CD14-positive monocyte (primary cell): ENCODE results near the gene EZH1. TPM values are rescaled to one million over a fixed set of nuclear protein-coding genes. Genes with fewer than 3 reads are reported as not detected.

Experiments
- DNase-seq, 3 donors: peaks; one replicate each; pipeline ENCODE4 v3.0.0-alpha.2; 2011 to 2022
- H2AFZ ChIP-seq: 2 replicates; pipeline ENCODE4 v1.6.0; 2012; ENCODE audit warnings: mild to moderate bottlenecking, low read depth, low read length, inconsistent platforms; ENCODE audit not compliant: insufficient read depth, poor library complexity, severe bottlenecking
- H3K27ac ChIP-seq, 2 donors: 1 replicate in 1 of 2; 2 replicates in 1 of 2; pipeline ENCODE4 v1.5.1; 2012 to 2013; ENCODE audit warnings: low read length in 2 of 2, control low read depth in 1 of 2, inconsistent platforms in 1 of 2, low read depth in 1 of 2, mild to moderate bottlenecking in 1 of 2
- H3K27me3 ChIP-seq, 2 donors: one replicate each; pipeline versions ENCODE4 v1.6.0 to v1.6.1; 2011 to 2013; ENCODE audit warnings: low read length in 2 of 2; ENCODE audit not compliant: control insufficient read depth in 2 of 2, insufficient read depth in 2 of 2
- H3K36me3 ChIP-seq, 2 donors: replicated peaks in 1 of 2; 1 replicate in 1 of 2; 2 replicates in 1 of 2; pipeline versions ENCODE4 v1.5.1 to v1.6.1; 2012 to 2013; ENCODE audit warnings: low read length in 2 of 2, control low read depth in 1 of 2, inconsistent platforms in 1 of 2, mild to moderate bottlenecking in 1 of 2; ENCODE audit not compliant: insufficient read depth in 2 of 2, control insufficient read depth in 1 of 2
- H3K4me1 ChIP-seq, 2 donors: 1 replicate in 1 of 2; 2 replicates in 1 of 2; pipeline versions ENCODE4 v1.5.1 to v1.6.1; 2012 to 2013; ENCODE audit warnings: low read length in 2 of 2, control low read depth in 1 of 2, inconsistent platforms in 1 of 2, mild to moderate bottlenecking in 1 of 2, moderate library complexity in 1 of 2; ENCODE audit not compliant: insufficient read depth in 2 of 2, control insufficient read depth in 1 of 2
- H3K4me2 ChIP-seq: replicated peaks from 2 replicates; pipeline ENCODE3; 2012; ENCODE audit warnings: low read length, moderate library complexity, mild to moderate bottlenecking; ENCODE audit not compliant: poor library complexity, severe bottlenecking; ENCODE audit errors: extremely low read depth
- H3K4me3 ChIP-seq, 3 experiments: fragments of 200-600 bp in 1 of 3; sonication (generic) in 1 of 3; replicated peaks in 1 of 3; 1 replicate in 2 of 3; 2 replicates in 1 of 3; pipeline ENCODE4 v1.5.1; 2011 to 2013; ENCODE audit warnings: low read length in 3 of 3, mild to moderate bottlenecking in 3 of 3, control low read depth in 2 of 3, low read depth in 2 of 3, inconsistent platforms in 1 of 3, moderate library complexity in 1 of 3
- H3K79me2 ChIP-seq: 2 replicates; pipeline ENCODE4 v1.6.0; 2012; ENCODE audit warnings: mild to moderate bottlenecking, control low read depth, inconsistent platforms, low read length, moderate library complexity; ENCODE audit not compliant: insufficient read depth
- H3K9ac ChIP-seq: 2 replicates; pipeline ENCODE4 v1.6.0; 2017; ENCODE audit warnings: low read length, mild to moderate bottlenecking; ENCODE audit not compliant: insufficient read depth, poor library complexity, severe bottlenecking
- H3K9me3 ChIP-seq, 2 donors: replicated peaks in 1 of 2; 1 replicate in 1 of 2; 2 replicates in 1 of 2; pipeline versions ENCODE4 v1.5.1 to v1.6.1; 2012 to 2013; ENCODE audit warnings: low read length in 2 of 2, control low read depth in 1 of 2; ENCODE audit not compliant: control insufficient read depth in 1 of 2, insufficient read depth in 1 of 2
- H4K20me1 ChIP-seq: 2 replicates; pipeline ENCODE4 v1.6.0; 2012; ENCODE audit warnings: mild to moderate bottlenecking, low read length, control low read depth, moderate library complexity; ENCODE audit not compliant: insufficient read depth
- H3K27ac Mint-ChIP-seq, 7 donors: one replicate each; pipeline ENCODE4 v1.8.0; 2020; ENCODE audit warnings: mild to moderate bottlenecking in 7 of 7, mixed read lengths in 7 of 7, moderate library complexity in 6 of 7, inconsistent platforms in 2 of 7
- H3K27me3 Mint-ChIP-seq, 3 donors: one replicate each; pipeline ENCODE4 v1.8.0; 2021 to 2022; ENCODE audit warnings: low read depth in 3 of 3, mild to moderate bottlenecking in 3 of 3, mixed read lengths in 3 of 3, moderate library complexity in 3 of 3, inconsistent platforms in 1 of 3
- H3K36me3 Mint-ChIP-seq, 2 donors: one replicate each; pipeline ENCODE4 v1.8.0; 2020; ENCODE audit warnings: mixed read lengths in 2 of 2, inconsistent platforms in 1 of 2, mild to moderate bottlenecking in 1 of 2
- H3K4me1 Mint-ChIP-seq: one replicate; pipeline ENCODE4 v1.8.0; 2020; ENCODE audit warnings: mild to moderate bottlenecking, mixed read lengths
- H3K4me3 Mint-ChIP-seq, 2 donors: one replicate each; pipeline ENCODE4 v1.8.0; 2020; ENCODE audit warnings: mild to moderate bottlenecking in 2 of 2, mixed read lengths in 2 of 2, moderate library complexity in 1 of 2
- H3K9me3 Mint-ChIP-seq, 7 donors: one replicate each; pipeline ENCODE4 v1.8.0; 2020 to 2022; ENCODE audit warnings: mixed read lengths in 7 of 7, mild to moderate bottlenecking in 6 of 7, moderate library complexity in 6 of 7, inconsistent platforms in 2 of 7
- WGBS: methylation state at CpG from one replicate; pipeline ENCODE4 v1.1.5; 2013; ENCODE audit warnings: missing lambda C conversion rate; ENCODE audit not compliant: insufficient coverage; 5-methylcytosine and 5-hydroxymethylcytosine counted together
- intact Hi-C, 2 donors: fragments of 100-400 bp; cut with micrococcal nuclease; formaldehyde crosslinking; loops; one replicate each; pipeline versions ENCODE4 v1.15.0 to v1.15.1; 2023
- polyA plus RNA-seq, 3 donors: library from polyadenylated mRNA; depleted of rRNA in 1 of 3; unstranded in 2 of 3; stranded (reverse) in 1 of 3; fragments of 300-500 nt in 2 of 3; fragments of >200 nt in 1 of 3; fragmentation: Illumina TruSeq in 2 of 3; gene quantifications; 1 replicate in 2 of 3; 2 replicates in 1 of 3; pipeline ENCODE4 v1.2.3, GENCODE V29; 2012 to 2021
- TF ChIP-seq, protein P1 (sequence below): fragments of 200-600 bp; IDR thresholded peaks from one replicate; pipeline ENCODE4 v1.8.0; 2022; ENCODE audit warnings: antibody characterized with exemption, mild to moderate bottlenecking

EZH1 gene
- polyA plus RNA-seq, 3 donors: 12.3 to 169 (median 17.8) TPM

DNA sequence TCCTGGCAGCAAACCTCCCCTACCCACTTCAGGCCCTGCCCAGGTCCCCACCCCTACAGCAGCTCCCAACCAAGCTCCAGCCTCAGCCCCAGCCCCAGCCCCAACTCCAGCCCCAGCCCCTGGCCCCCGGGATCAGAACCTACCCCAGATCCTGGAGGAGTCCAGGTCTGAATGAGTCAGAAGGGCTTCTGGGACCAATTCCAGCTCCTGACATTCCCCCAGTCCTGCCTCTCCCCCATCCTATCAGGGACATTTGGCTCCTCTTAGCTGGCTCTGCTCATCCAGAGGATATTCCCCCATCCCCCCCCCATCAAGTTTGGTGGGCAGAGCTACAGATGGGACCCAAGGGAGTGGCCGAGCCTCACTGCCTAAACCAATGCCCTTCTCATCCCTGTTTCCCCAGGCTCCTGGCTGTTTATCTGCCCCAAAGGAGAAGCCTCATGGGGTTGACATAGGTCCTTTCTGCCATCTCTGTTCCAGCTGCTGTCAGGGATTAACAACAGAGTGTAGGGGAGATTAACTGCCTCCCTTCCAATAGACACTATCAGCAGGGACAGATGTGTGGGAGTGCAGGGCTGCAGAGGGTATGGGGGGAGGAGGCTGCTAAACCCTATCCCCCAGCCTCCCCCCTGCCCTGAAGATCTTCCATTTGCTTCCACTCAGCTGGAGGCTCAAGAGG, 46.0 kb downstream of the EZH1 start:
- H3K27ac Mint-ChIP-seq: no peak overlapping the region
- WGBS: no CpG with 5 or more reads among the region's 2 CpGs

DNA sequence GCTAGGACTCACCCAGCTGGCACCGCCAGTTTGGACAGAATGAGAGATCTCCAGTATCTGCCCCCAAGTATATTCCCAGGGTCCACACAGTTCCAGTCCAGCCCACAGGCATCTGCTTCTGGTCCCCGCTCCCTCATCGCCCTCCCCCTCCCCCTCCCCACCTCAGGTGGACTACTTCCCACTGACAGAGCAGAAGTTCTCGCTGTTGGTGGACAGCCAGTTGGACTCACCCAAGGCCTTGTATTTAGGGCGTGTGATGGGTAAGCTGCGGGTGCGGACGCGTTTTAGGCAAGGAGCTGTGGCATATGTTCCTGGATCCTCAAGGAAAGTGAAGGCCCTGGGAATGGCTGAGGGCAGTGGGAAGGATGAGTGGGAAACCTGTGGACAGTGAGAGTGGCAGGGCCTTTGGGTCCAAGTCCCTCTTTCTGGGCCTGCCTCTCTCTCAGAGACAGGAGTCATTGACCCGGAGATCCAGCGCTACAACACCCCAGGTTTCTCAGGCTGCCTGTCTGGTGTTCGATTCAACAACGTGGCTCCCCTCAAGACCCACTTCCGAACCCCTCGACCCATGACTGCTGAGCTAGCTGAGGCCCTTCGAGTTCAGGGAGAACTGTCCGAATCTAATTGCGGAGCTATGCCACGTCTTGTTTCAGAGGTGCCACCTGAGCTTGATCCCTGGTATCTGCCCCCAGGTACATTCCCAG, 47.6 kb downstream of the EZH1 start:
- no peak overlapping the region for H3K27ac Mint-ChIP-seq
- WGBS: 99% methylated on average over 14 of the region's 19 CpGs

More for the DNA sequence above, 46.0 kb downstream of the EZH1 start:
- Histone ChIP-seq H4K20me1 (no peaks in the 10 kb centered on the region), H3K9ac (no peak overlapping the region), H3K27me3 (no peaks in the 10 kb centered on the region), H3K4me2 (no peak overlapping the region), H3K4me3 (no peak overlapping the region), H3K4me1 (no peaks in the 10 kb centered on the region), H2AFZ (no peak overlapping the region), H3K27ac (no peak overlapping the region), H3K9me3 (no peaks in the 10 kb centered on the region), H3K36me3 (peaks cover 37 to 55% of the 10 kb centered on the region in 2 donors), H3K79me2 (no peaks in the 10 kb centered on the region)
- TF ChIP-seq, protein P1, sequence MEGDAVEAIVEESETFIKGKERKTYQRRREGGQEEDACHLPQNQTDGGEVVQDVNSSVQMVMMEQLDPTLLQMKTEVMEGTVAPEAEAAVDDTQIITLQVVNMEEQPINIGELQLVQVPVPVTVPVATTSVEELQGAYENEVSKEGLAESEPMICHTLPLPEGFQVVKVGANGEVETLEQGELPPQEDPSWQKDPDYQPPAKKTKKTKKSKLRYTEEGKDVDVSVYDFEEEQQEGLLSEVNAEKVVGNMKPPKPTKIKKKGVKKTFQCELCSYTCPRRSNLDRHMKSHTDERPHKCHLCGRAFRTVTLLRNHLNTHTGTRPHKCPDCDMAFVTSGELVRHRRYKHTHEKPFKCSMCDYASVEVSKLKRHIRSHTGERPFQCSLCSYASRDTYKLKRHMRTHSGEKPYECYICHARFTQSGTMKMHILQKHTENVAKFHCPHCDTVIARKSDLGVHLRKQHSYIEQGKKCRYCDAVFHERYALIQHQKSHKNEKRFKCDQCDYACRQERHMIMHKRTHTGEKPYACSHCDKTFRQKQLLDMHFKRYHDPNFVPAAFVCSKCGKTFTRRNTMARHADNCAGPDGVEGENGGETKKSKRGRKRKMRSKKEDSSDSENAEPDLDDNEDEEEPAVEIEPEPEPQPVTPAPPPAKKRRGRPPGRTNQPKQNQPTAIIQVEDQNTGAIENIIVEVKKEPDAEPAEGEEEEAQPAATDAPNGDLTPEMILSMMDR: no peak
- Mint-ChIP-seq H3K36me3 (peaks cover 47 to 64% of the 10 kb centered on the region in 2 donors), H3K27me3 (peaks cover 0 to 2% (median 0%) of the 10 kb centered on the region in 3 donors), H3K4me1 (no peaks in the 10 kb centered on the region), H3K4me3 (no peak overlapping the region), H3K9me3 (no peaks in the 10 kb centered on the region)
- intact Hi-C loops: no loop called here
- no peak for DNase-seq

More for the DNA sequence above, 47.6 kb downstream of the EZH1 start:
- Histone ChIP-seq H2AFZ (no peak overlapping the region), H3K36me3 (peaks cover 23 to 39% of the 10 kb centered on the region in 2 donors), H4K20me1 (no peaks in the 10 kb centered on the region), H3K9ac (no peak overlapping the region), H3K4me1 (no peaks in the 10 kb centered on the region), H3K27me3 (no peaks in the 10 kb centered on the region), H3K9me3 (no peaks in the 10 kb centered on the region), H3K79me2 (no peaks in the 10 kb centered on the region), H3K4me3 (no peak overlapping the region), H3K27ac (no peak overlapping the region), H3K4me2 (no peak overlapping the region)
- TF ChIP-seq, protein P1: no peak
- intact Hi-C loops: no loop called here
- H3K4me3 Mint-ChIP-seq: no peak overlapping the region
- H3K4me1 Mint-ChIP-seq: no peaks in the 10 kb centered on the region
- H3K9me3 Mint-ChIP-seq: no peaks in the 10 kb centered on the region
- no peak for DNase-seq
- H3K36me3 Mint-ChIP-seq: peaks cover 34 to 48% of the 10 kb centered on the region in 2 donors
- H3K27me3 Mint-ChIP-seq: peaks cover 0 to 5% (median 0%) of the 10 kb centered on the region in 3 donors
